HCT116 (cell line): Measurements from ENCODE around the gene DDX55.
"Not testable (repeated sequence)": the region's sequence is repeated elsewhere in the genome, so short reads cannot be mapped to it uniquely, and the experiment has no call there.

Source experiments
- ELF1 ChIP-seq: IDR thresholded peaks from 2 replicates; pipeline ENCODE4 v1.6.1; 2012; ENCODE audit warnings: low read depth, borderline replicate concordance
- POLR2AphosphoS5 ChIP-seq: IDR thresholded peaks from 2 replicates; pipeline ENCODE4 v1.6.1; 2011; ENCODE audit warnings: mild to moderate bottlenecking, low read depth, low read length, moderate library complexity
- RAD21 ChIP-seq: IDR thresholded peaks from 2 replicates; pipeline ENCODE4 v1.6.1; 2012; ENCODE audit warnings: low read depth, mild to moderate bottlenecking
- TCF7L2 ChIP-seq: IDR thresholded peaks from 2 replicates; pipeline ENCODE4 v1.7.0; 2011; ENCODE audit warnings: borderline replicate concordance, inconsistent platforms; ENCODE audit not compliant: insufficient read depth, insufficient read length; ENCODE audit errors: extremely low read depth
- YY1 ChIP-seq: IDR thresholded peaks from 2 replicates; pipeline ENCODE4 v1.6.1; 2011; ENCODE audit warnings: low read length, low read depth, moderate library complexity, mild to moderate bottlenecking; ENCODE audit not compliant: insufficient replicate concordance; ENCODE audit errors: extremely low read depth
- ZNF274 ChIP-seq: fragments of 200-500 bp; sonication (Bioruptor generic); IDR thresholded peaks from 2 replicates; pipeline ENCODE4 v1.6.1; 2014; ENCODE audit warnings: mild to moderate bottlenecking, low read depth, low read length, inconsistent platforms
- TF ChIP-seq, protein P1 (sequence below), 3 experiments: fragments of 200-600 bp in 1 of 3; sonication (generic) in 1 of 3; IDR thresholded peaks in 2 of 3; conservative IDR thresholded peaks in 1 of 3; 2 replicates each; pipeline ENCODE4 v1.5.1; 2012 to 2017; ENCODE audit warnings: low read depth in 2 of 3, low read length in 2 of 3, antibody characterized with exemption in 1 of 3, borderline replicate concordance in 1 of 3, control low read depth in 1 of 3, mild to moderate bottlenecking in 1 of 3, mixed read lengths in 1 of 3, mixed run types in 1 of 3, moderate library complexity in 1 of 3; ENCODE audit not compliant: insufficient read depth in 1 of 3

DNA sequence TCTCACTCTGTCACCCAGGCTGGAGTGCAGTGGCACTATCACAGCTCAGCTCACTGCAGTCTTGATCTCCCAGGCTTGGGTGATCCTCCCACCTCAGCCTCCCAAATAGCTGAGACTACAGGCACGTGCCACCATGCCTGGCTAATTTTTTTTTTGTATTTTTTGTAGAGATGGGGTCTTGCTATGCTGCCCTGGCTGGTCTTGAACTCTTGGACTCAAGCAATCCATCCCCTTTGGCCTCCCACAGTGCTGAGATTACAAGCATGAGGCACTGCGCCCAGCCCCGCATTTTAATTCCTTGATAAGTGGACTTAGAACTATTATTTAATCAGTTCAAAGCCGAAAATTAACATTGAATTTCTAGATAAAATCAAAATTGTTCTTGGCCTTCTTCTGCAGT, 23.1 kb upstream of the DDX55 start:
- not testable (repeated sequence) for TF ChIP-seq POLR2AphosphoS5, ZNF274, YY1, TCF7L2, RAD21, ELF1
- TF ChIP-seq, protein P1, sequence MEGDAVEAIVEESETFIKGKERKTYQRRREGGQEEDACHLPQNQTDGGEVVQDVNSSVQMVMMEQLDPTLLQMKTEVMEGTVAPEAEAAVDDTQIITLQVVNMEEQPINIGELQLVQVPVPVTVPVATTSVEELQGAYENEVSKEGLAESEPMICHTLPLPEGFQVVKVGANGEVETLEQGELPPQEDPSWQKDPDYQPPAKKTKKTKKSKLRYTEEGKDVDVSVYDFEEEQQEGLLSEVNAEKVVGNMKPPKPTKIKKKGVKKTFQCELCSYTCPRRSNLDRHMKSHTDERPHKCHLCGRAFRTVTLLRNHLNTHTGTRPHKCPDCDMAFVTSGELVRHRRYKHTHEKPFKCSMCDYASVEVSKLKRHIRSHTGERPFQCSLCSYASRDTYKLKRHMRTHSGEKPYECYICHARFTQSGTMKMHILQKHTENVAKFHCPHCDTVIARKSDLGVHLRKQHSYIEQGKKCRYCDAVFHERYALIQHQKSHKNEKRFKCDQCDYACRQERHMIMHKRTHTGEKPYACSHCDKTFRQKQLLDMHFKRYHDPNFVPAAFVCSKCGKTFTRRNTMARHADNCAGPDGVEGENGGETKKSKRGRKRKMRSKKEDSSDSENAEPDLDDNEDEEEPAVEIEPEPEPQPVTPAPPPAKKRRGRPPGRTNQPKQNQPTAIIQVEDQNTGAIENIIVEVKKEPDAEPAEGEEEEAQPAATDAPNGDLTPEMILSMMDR (IDR thresholded peaks at IDR 0.05 in 2 of 3, conservative IDR thresholded peaks at IDR 0.05 in 1 of 3; ENCODE audit: borderline replicate concordance in 1 of 3, insufficient read depth in 1 of 3, low read depth in 2 of 3, low read length in 2 of 3) = not testable (repeated sequence)
